Osteoblast (primary cell): Measurements from ENCODE around the gene TSACC. TPM values are rescaled to one million over a fixed set of nuclear protein-coding genes. Genes with fewer than 3 reads are reported as not detected.

Experiments used
- DNase-seq: peaks from one replicate; pipeline ENCODE4 v3.0.0; 2011; ENCODE audit warnings: low spot score, mixed read lengths; ENCODE audit not compliant: insufficient read length; ENCODE audit errors: missing footprints
- H2AFZ ChIP-seq: 2 replicates; pipeline ENCODE4 v1.6.0; 2011; ENCODE audit warnings: mild to moderate bottlenecking, low read length
- H3K27ac ChIP-seq: 2 replicates; pipeline ENCODE4 v1.5.1; 2011; ENCODE audit warnings: mild to moderate bottlenecking, low read depth, low read length, moderate library complexity
- H3K27me3 ChIP-seq: 2 replicates; pipeline ENCODE4 v1.6.0; 2012; ENCODE audit warnings: mild to moderate bottlenecking, control low read depth, inconsistent platforms, low read length, moderate library complexity; ENCODE audit not compliant: insufficient read depth
- H3K36me3 ChIP-seq: 2 replicates; pipeline ENCODE4 v1.5.1; 2011; ENCODE audit warnings: mild to moderate bottlenecking, low read length, control low read depth, moderate library complexity; ENCODE audit not compliant: insufficient read depth
- H3K4me1 ChIP-seq: 2 replicates; pipeline ENCODE4 v1.5.1; 2011; ENCODE audit warnings: mild to moderate bottlenecking, low read length, control low read depth, moderate library complexity; ENCODE audit not compliant: insufficient read depth
- H3K4me2 ChIP-seq: 2 replicates; pipeline ENCODE4 v1.6.0; 2011; ENCODE audit warnings: mild to moderate bottlenecking, low read length; ENCODE audit not compliant: insufficient read depth
- H3K4me3 ChIP-seq: fragments of 200-600 bp; sonication (generic); 3 replicates; pipeline ENCODE4 v1.5.1; 2012; ENCODE audit warnings: mild to moderate bottlenecking, low read length, inconsistent platforms; ENCODE audit not compliant: insufficient read depth
- H3K79me2 ChIP-seq: 2 replicates; pipeline ENCODE4 v1.6.0; 2012; ENCODE audit warnings: mild to moderate bottlenecking, low read length, control low read depth, inconsistent platforms; ENCODE audit not compliant: insufficient read depth
- H3K9me3 ChIP-seq: 2 replicates; pipeline ENCODE4 v1.5.1; 2011; ENCODE audit warnings: low read depth, low read length, control low read depth
- H4K20me1 ChIP-seq: 2 replicates; pipeline ENCODE4 v1.6.0; 2012; ENCODE audit warnings: mild to moderate bottlenecking, low read length, control low read depth; ENCODE audit not compliant: insufficient read depth
- CTCF ChIP-seq: IDR thresholded peaks from 2 replicates; pipeline ENCODE4 v1.5.1; 2011; ENCODE audit warnings: mild to moderate bottlenecking, low read depth, low read length, moderate library complexity; ENCODE audit errors: extremely low read depth
- total RNA-seq: library from RNA; depleted of rRNA; stranded (reverse); fragments of >200 nt; gene quantifications from 2 replicates; pipeline ENCODE4 v1.2.3, GENCODE V29; 2012

The TSACC gene
- total RNA-seq, 1 donor = 0.36 TPM

- no peak for TF ChIP-seq CTCF
- H3K4me1 ChIP-seq = peaks cover 24% of the 10 kb centered on the region
- H3K36me3 ChIP-seq = peaks cover 13% of the 10 kb centered on the region
- H3K27ac ChIP-seq = no peak overlapping the region
- H2AFZ ChIP-seq = no peak overlapping the region
- no peaks in the 10 kb centered on the region for H4K20me1 ChIP-seq
- H3K9me3 ChIP-seq = no peaks in the 10 kb centered on the region
- H3K4me2 ChIP-seq = no peak overlapping the region
- peaks cover 32% of the 10 kb centered on the region for H3K79me2 ChIP-seq
- DNase-seq = no peak
- H3K27me3 ChIP-seq = no peaks in the 10 kb centered on the region
- H3K4me3 ChIP-seq = no peak overlapping the region
Measured at GRCh38 chr1:156293895-156294294, 44.4 kb upstream of the TSACC start.

GRCh38 chr1:156295391-156295947 lies 42.9 kb upstream of the TSACC start, which contains the start of gene GLMP:
TSS of gene GLMP (minus strand) at chr1:156295679. CDS start at chr1:156295645, 34 bp downstream.
- no peaks in the 10 kb centered on the region for H3K27me3 ChIP-seq
- H3K4me1 ChIP-seq = peaks cover 24% of the 10 kb centered on the region
- peak within 1 kb of the TSS; percentile 86 for H3K4me2 ChIP-seq
- peaks cover 32% of the 10 kb centered on the region for H3K79me2 ChIP-seq
- peak within 1 kb of the TSS; percentile 56 for H3K27ac ChIP-seq
- peaks cover 7% of the 10 kb centered on the region for H3K36me3 ChIP-seq
- TF ChIP-seq CTCF = no peak
- peak within 1 kb of the TSS; percentile 89 for H3K4me3 ChIP-seq
- H4K20me1 ChIP-seq = no peaks in the 10 kb centered on the region
- no peaks in the 10 kb centered on the region for H3K9me3 ChIP-seq
- DNase-seq = peak; percentile 94
- peak within 1 kb of the TSS; percentile 93 for H2AFZ ChIP-seq

GRCh38 chr1:156298852-156299357 lies 39.4 kb upstream of the TSACC start, which contains the start of gene VHLL:
TSS of gene VHLL (minus strand) at chr1:156299307. CDS start at chr1:156299189, 118 bp downstream.
- peaks cover 19% of the 10 kb centered on the region for H3K79me2 ChIP-seq
- no peaks in the 10 kb centered on the region for H4K20me1 ChIP-seq
- H3K9me3 ChIP-seq = no peaks in the 10 kb centered on the region
- H2AFZ ChIP-seq = no peak within 1 kb of the TSS
- peaks cover 13% of the 10 kb centered on the region for H3K4me1 ChIP-seq
- H3K27ac ChIP-seq = no peak within 1 kb of the TSS
- no peaks in the 10 kb centered on the region for H3K36me3 ChIP-seq
- no peak within 1 kb of the TSS for H3K4me3 ChIP-seq
- DNase-seq = no peak
- no peak within 1 kb of the TSS for H3K4me2 ChIP-seq
- TF ChIP-seq CTCF = no peak
- no peaks in the 10 kb centered on the region for H3K27me3 ChIP-seq

GRCh38 chr1:156303241-156303640 lies 35.1 kb upstream of the TSACC start:
- peaks cover 3% of the 10 kb centered on the region for H3K79me2 ChIP-seq
- TF ChIP-seq CTCF = no peak
- no peak overlapping the region for H3K4me2 ChIP-seq
- H2AFZ ChIP-seq = no peak overlapping the region
- H3K27me3 ChIP-seq = no peaks in the 10 kb centered on the region
- no peak overlapping the region for H3K4me3 ChIP-seq
- peaks cover 2% of the 10 kb centered on the region for H4K20me1 ChIP-seq
- peaks cover 13% of the 10 kb centered on the region for H3K36me3 ChIP-seq
- no peaks in the 10 kb centered on the region for H3K9me3 ChIP-seq
- DNase-seq = no peak
- no peak overlapping the region for H3K27ac ChIP-seq
- H3K4me1 ChIP-seq = peaks cover 3% of the 10 kb centered on the region
